Measurements from ENCODE around the gene ZSWIM9.

DNA sequence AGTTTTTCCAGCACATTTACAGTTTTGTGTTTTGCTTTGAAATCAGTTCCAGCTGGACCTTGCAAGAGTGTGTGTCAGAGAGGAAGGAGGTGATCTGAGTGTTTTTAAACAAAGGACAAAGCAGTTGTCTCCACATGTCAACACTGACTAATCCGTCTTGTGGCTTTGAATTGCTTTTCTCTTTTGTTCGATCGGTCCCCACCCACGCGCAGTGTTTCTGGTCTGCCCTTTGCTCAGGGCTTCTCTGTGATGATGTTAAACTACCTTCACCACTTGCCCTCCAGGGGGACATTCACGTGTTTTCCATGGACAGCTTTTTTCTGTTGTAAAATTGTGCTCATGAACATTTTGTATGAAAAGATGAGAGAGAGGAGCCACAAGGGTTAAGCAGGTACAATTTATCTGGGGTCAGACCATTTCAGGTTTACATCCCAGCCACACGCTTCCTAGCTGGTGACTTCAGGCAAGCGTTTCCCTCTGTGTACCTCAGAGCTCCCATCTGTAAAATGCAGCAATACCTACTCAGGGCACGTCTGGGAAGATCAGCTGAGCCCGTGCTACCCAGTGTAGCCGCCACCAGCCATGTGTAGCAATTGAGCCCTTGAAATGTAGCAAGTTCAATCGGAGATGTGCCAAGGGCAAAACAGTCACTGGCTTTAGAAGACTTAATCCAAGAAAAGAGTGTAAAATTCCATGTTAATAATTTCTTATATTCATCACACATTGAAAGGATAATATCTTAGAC, 46.4 kb upstream of the ZSWIM9 start:
- TF ChIP-seq, protein P1, sequence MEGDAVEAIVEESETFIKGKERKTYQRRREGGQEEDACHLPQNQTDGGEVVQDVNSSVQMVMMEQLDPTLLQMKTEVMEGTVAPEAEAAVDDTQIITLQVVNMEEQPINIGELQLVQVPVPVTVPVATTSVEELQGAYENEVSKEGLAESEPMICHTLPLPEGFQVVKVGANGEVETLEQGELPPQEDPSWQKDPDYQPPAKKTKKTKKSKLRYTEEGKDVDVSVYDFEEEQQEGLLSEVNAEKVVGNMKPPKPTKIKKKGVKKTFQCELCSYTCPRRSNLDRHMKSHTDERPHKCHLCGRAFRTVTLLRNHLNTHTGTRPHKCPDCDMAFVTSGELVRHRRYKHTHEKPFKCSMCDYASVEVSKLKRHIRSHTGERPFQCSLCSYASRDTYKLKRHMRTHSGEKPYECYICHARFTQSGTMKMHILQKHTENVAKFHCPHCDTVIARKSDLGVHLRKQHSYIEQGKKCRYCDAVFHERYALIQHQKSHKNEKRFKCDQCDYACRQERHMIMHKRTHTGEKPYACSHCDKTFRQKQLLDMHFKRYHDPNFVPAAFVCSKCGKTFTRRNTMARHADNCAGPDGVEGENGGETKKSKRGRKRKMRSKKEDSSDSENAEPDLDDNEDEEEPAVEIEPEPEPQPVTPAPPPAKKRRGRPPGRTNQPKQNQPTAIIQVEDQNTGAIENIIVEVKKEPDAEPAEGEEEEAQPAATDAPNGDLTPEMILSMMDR (IDR thresholded peaks at IDR 0.05): peak in 1 of 3 experiments; percentile 7
- no peak for TF ChIP-seq POLR2A (IDR thresholded peaks at IDR 0.05; ENCODE audit: low read depth)
